Lung (tissue), 12 donors: Measurements from ENCODE around the gene CEP83. TPM values are rescaled to one million over a fixed set of nuclear protein-coding genes. Genes with fewer than 3 reads are reported as not detected.
A peak's percentile ranks its signal among the peaks of the same experiment; 100 is the strongest.

Experiments
- ATAC-seq: fragments of 200-7000 bp; cut with Tn5 transposase; one replicate; pipeline ENCODE4 v1.9.1; 2020; ENCODE audit warnings: moderate number of reproducible peaks; ENCODE audit not compliant: insufficient read depth, low FRiP score
- DNase-seq, 3 donors: peaks; one replicate each; pipeline ENCODE4 v3.0.0-alpha.2; 2013 to 2017
- H3K27ac ChIP-seq, 2 donors: one replicate each; pipeline ENCODE4 v1.5.1; 2013; ENCODE audit warnings: mild to moderate bottlenecking in 2 of 2, moderate library complexity in 2 of 2, control low read depth in 1 of 2, inconsistent platforms in 1 of 2, low read depth in 1 of 2, low read length in 1 of 2
- H3K27me3 ChIP-seq, 3 donors: one replicate each; pipeline ENCODE4 v1.5.1; 2013; ENCODE audit warnings: low read length in 2 of 3; ENCODE audit not compliant: control insufficient read depth in 3 of 3, insufficient read depth in 3 of 3
- H3K36me3 ChIP-seq, 4 donors: one replicate each; pipeline ENCODE4 v1.5.1; 2013; ENCODE audit warnings: low read length in 4 of 4, mild to moderate bottlenecking in 1 of 4, moderate library complexity in 1 of 4; ENCODE audit not compliant: control insufficient read depth in 4 of 4, insufficient read depth in 4 of 4
- H3K4me1 ChIP-seq, 5 donors: one replicate each; pipeline ENCODE4 v1.5.1; 2013; ENCODE audit warnings: low read length in 5 of 5, mild to moderate bottlenecking in 2 of 5, moderate library complexity in 1 of 5; ENCODE audit not compliant: control insufficient read depth in 5 of 5, insufficient read depth in 5 of 5
- H3K4me3 ChIP-seq: one replicate; pipeline ENCODE4 v1.5.1; 2013; ENCODE audit warnings: mild to moderate bottlenecking, control low read depth, moderate library complexity
- H3K9ac ChIP-seq, 2 donors: one replicate each; pipeline ENCODE4 v1.5.1; 2013; ENCODE audit warnings: low read length in 2 of 2, control low read depth in 1 of 2; ENCODE audit not compliant: insufficient read depth in 1 of 2
- H3K9me3 ChIP-seq, 4 donors: one replicate each; pipeline ENCODE4 v1.5.1; 2013; ENCODE audit warnings: low read length in 3 of 4, mild to moderate bottlenecking in 1 of 4, moderate library complexity in 1 of 4; ENCODE audit not compliant: control insufficient read depth in 4 of 4, insufficient read depth in 3 of 4
- CTCF ChIP-seq: IDR thresholded peaks from 2 replicates; pipeline ENCODE4 v1.5.1; 2012; ENCODE audit warnings: mild to moderate bottlenecking; ENCODE audit errors: control extremely low read depth, extremely low read depth
- WGBS, 2 donors: extraction: QIAGEN DNeasy Blood & Tissue Kit; methylation state at CpG; one replicate each; pipeline ENCODE4 v1.1.7; 2013; 5-methylcytosine and 5-hydroxymethylcytosine counted together
- polyA plus RNA-seq, 2 donors: library from polyadenylated mRNA; stranded (reverse); fragments of 200-250 nt; gene quantifications; one replicate each; pipeline ENCODE4 v1.2.1, GENCODE V29; 2013
- total RNA-seq, 2 donors: library from RNA; depleted of rRNA in 1 of 2; stranded (reverse); fragments of >200 nt in 1 of 2; gene quantifications; one replicate each; pipeline ENCODE4 v1.2.1, GENCODE V29; 2014 to 2021
- donor health status: control.
- donor health status: control.
- donor health status: Bipolar disorder and iron deficiency.
- donor health status: healthy.
- donor health status: DM: yes; HTN: yes; CAD: no.

The CEP83 gene
- total and polyA plus RNA-seq, 4 donors, result 5.2 to 43.6 (median 20.1) TPM

- no peak for TF ChIP-seq CTCF
- Histone ChIP-seq H3K36me3 (peaks cover 0 to 3% (median 0%) of the 10 kb centered on the region in 4 donors), H3K27me3 (no peaks in the 10 kb centered on the region), H3K4me3 (peak overlapping the region; percentile 47), H3K9ac (peak overlapping the region in 1 of 2 donors; percentile 88), H3K4me1 (peaks cover 8 to 61% (median 30%) of the 10 kb centered on the region in 5 donors), H3K27ac (peak overlapping the region; percentile 55 to 96), H3K9me3 (no peaks in the 10 kb centered on the region)
- DNase-seq, result peak; percentile 97 to 100 (median 99)
- peak; percentile 83 for ATAC-seq
- WGBS, 2 donors, result 9 to 16% methylated on average over 17 of the region's 17 CpGs
Measured at GRCh38 chr12:94262228-94263010, 197.2 kb downstream of the CEP83 start.

GRCh38 chr12:94261786-94262185 is 197.9 kb downstream of the CEP83 start:
- H3K4me3 ChIP-seq, result no peak overlapping the region
- H3K36me3 ChIP-seq, result peaks cover 0 to 3% (median 0%) of the 10 kb centered on the region in 4 donors
- peak overlapping the region in 1 of 2 donors; percentile 6 for H3K9ac ChIP-seq
- ATAC-seq (no peak), DNase-seq (no peak)
- no peaks in the 10 kb centered on the region for H3K27me3 ChIP-seq
- H3K27ac ChIP-seq, result peak overlapping the region; percentile 55 to 96
- H3K9me3 ChIP-seq, result no peaks in the 10 kb centered on the region
- peaks cover 8 to 55% (median 28%) of the 10 kb centered on the region in 5 donors for H3K4me1 ChIP-seq
- 51 to 67% methylated on average over 3 of the region's 3 CpGs for WGBS, 2 donors
- no peak for TF ChIP-seq CTCF

- Histone ChIP-seq H3K9me3 (no peaks in the 10 kb centered on the region), H3K4me1 (peaks cover 8 to 49% (median 28%) of the 10 kb centered on the region in 5 donors), H3K27me3 (no peaks in the 10 kb centered on the region), H3K36me3 (no peaks in the 10 kb centered on the region), H3K9ac (no peak overlapping the region), H3K4me3 (no peak overlapping the region), H3K27ac (peak overlapping the region in 1 of 2 donors; percentile 34)
- ATAC-seq (no peak), DNase-seq (peak in 1 of 3 donors; percentile 29)
- WGBS, 2 donors, result 72 to 92% methylated on average over 2 of the region's 2 CpGs
- no peak for TF ChIP-seq CTCF
Measured at GRCh38 chr12:94261119-94261518, 198.5 kb downstream of the CEP83 start.
